Gastrocnemius medialis (tissue), 4 donors: ENCODE measurements around the gene PCSK5. TPM values are rescaled to one million over a fixed set of nuclear protein-coding genes. Genes with fewer than 3 reads are reported as not detected.

Source experiments
- ATAC-seq, 2 donors: fragments of 150-250 bp; one replicate each; pipeline ENCODE4 v1.9.1; 2016
- DNase-seq, 2 donors: peaks; one replicate each; pipeline ENCODE4 v3.0.0-alpha.2; 2019
- H3K27ac ChIP-seq, 4 donors: fragments of 200-600 bp; sonication (generic); 1 replicate in 1 of 4; 2 replicates in 3 of 4; pipeline ENCODE4 v1.5.1; 2016 to 2018; ENCODE audit warnings: mild to moderate bottlenecking in 2 of 4, moderate library complexity in 1 of 4
- H3K27me3 ChIP-seq, 3 donors: fragments of 200-600 bp; sonication (generic) in 2 of 3; 1 replicate in 1 of 3; 2 replicates in 2 of 3; pipeline versions ENCODE4 v1.5.1 to v1.6.0; 2016 to 2019; ENCODE audit warnings: mild to moderate bottlenecking in 1 of 3, moderate library complexity in 1 of 3
- H3K36me3 ChIP-seq, 2 donors: fragments of 200-600 bp; sonication (generic) in 1 of 2; one replicate each; pipeline ENCODE4 v1.5.1; 2017 to 2018
- H3K4me1 ChIP-seq, 2 donors: fragments of 200-600 bp; sonication (generic) in 1 of 2; one replicate each; pipeline ENCODE4 v1.5.1; 2016 to 2017; ENCODE audit warnings: mild to moderate bottlenecking in 2 of 2
- H3K4me3 ChIP-seq, 4 donors: fragments of 200-600 bp; sonication (generic) in 3 of 4; 1 replicate in 1 of 4; 2 replicates in 3 of 4; pipeline ENCODE4 v1.5.1; 2016 to 2019; ENCODE audit warnings: mild to moderate bottlenecking in 2 of 4
- H3K9me3 ChIP-seq, 3 donors: fragments of 200-600 bp; sonication (generic) in 2 of 3; 1 replicate in 1 of 3; 2 replicates in 2 of 3; pipeline ENCODE4 v1.5.1; 2016 to 2019
- CTCF ChIP-seq, 5 experiments: fragments of 450-650 bp in 3 of 5; fragments of 200-600 bp in 2 of 5; sonication (generic) in 2 of 5; IDR thresholded peaks in 4 of 5; conservative IDR thresholded peaks in 1 of 5; 1 replicate in 4 of 5; 2 replicates in 1 of 5; pipeline ENCODE4 v1.5.1; 2016 to 2019; ENCODE audit warnings: antibody characterized with exemption in 5 of 5, mild to moderate bottlenecking in 3 of 5, moderate library complexity in 3 of 5
- POLR2A ChIP-seq, 2 donors: fragments of 450-650 bp; IDR thresholded peaks; one replicate each; pipeline ENCODE4 v1.6.1; 2017; ENCODE audit warnings: antibody characterized with exemption in 2 of 2, mild to moderate bottlenecking in 2 of 2, moderate library complexity in 2 of 2
- in situ Hi-C, 4 donors: fragments of 200-750 bp; cut with MboI; loops; one replicate each; pipeline versions ENCODE4 v1.15.0 to v1.8.0; 2017; ENCODE audit warnings: low sequenced_read_pairs in 4 of 4
- intact Hi-C: fragments of 100-400 bp; cut with DNase I; formaldehyde crosslinking; loops from one replicate; pipeline ENCODE4 v1.15.1; 2023; ENCODE audit warnings: low total_unique reads
- total RNA-seq, 4 donors: library from RNA; depleted of rRNA; stranded (reverse); fragments of >200 nt; gene quantifications; one replicate each; pipeline versions ENCODE4 v1.1.0 to v1.2.3, GENCODE V29; 2016

The PCSK5 gene
- total RNA-seq, 4 donors from 2014 or later: 1.3 to 8.3 (median 3.2) TPM

GRCh38 chr9:76020652-76021051 is 130.2 kb downstream of the PCSK5 start:
- no peak for ATAC-seq
- Histone ChIP-seq H3K4me3 (no peak overlapping the region), H3K4me1 (no peaks in the 10 kb centered on the region), H3K27ac (no peak overlapping the region), H3K36me3 (no peaks in the 10 kb centered on the region), H3K27me3 (no peaks in the 10 kb centered on the region), H3K9me3 (no peaks in the 10 kb centered on the region)
- no peak for DNase-seq
- in situ Hi-C loops: loop anchor here in 1 of 4 donors (25.0 kb wide), 1 partner anchor 108 kb away; no protein-coding TSS in a partner anchor
- TF ChIP-seq POLR2A (IDR thresholded peaks at IDR 0.05): no peak
- no peak for TF ChIP-seq CTCF (IDR thresholded peaks at IDR 0.05 in 4 of 5, conservative IDR thresholded peaks at IDR 0.05 in 1 of 5)
- intact Hi-C loops: no loop called here

GRCh38 chr9:76022317-76022716 is 131.8 kb downstream of the PCSK5 start:
- ATAC-seq: no peak

GRCh38 chr9:76023715-76024195 is 133.3 kb downstream of the PCSK5 start:
- intact Hi-C loops: no loop called here

More at GRCh38 chr9:76022317-76022716, 131.8 kb downstream of the PCSK5 start:
- no peak overlapping the region for H3K4me3 ChIP-seq
- in situ Hi-C loops: loop anchor here in 1 of 4 donors (25.0 kb wide), 1 partner anchor 110 kb away; no protein-coding TSS in a partner anchor
- no peak for DNase-seq
- H3K27ac ChIP-seq: no peak overlapping the region
- H3K9me3 ChIP-seq: no peaks in the 10 kb centered on the region
- intact Hi-C loops: no loop called here
- H3K27me3 ChIP-seq: no peaks in the 10 kb centered on the region
- TF ChIP-seq POLR2A (IDR thresholded peaks at IDR 0.05): no peak
- TF ChIP-seq CTCF (IDR thresholded peaks at IDR 0.05 in 4 of 5, conservative IDR thresholded peaks at IDR 0.05 in 1 of 5): no peak
- H3K36me3 ChIP-seq: no peaks in the 10 kb centered on the region
- no peaks in the 10 kb centered on the region for H3K4me1 ChIP-seq

GRCh38 chr9:76025286-76025685 is 134.8 kb downstream of the PCSK5 start:
- ATAC-seq (no peak), DNase-seq (no peak)
- in situ Hi-C loops: no loop called here
- intact Hi-C loops: no loop called here
- Histone ChIP-seq H3K4me3 (no peak overlapping the region), H3K4me1 (no peaks in the 10 kb centered on the region), H3K9me3 (no peaks in the 10 kb centered on the region), H3K27ac (no peak overlapping the region), H3K36me3 (no peaks in the 10 kb centered on the region), H3K27me3 (no peaks in the 10 kb centered on the region)
- no peak for TF ChIP-seq POLR2A (IDR thresholded peaks at IDR 0.05)
- no peak for TF ChIP-seq CTCF (IDR thresholded peaks at IDR 0.05 in 4 of 5, conservative IDR thresholded peaks at IDR 0.05 in 1 of 5)

More at GRCh38 chr9:76023715-76024195, 133.3 kb downstream of the PCSK5 start:
- ATAC-seq: no peak
- no peak for DNase-seq
- Histone ChIP-seq H3K9me3 (no peaks in the 10 kb centered on the region), H3K4me1 (no peaks in the 10 kb centered on the region), H3K27me3 (no peaks in the 10 kb centered on the region), H3K27ac (no peak overlapping the region), H3K36me3 (no peaks in the 10 kb centered on the region), H3K4me3 (no peak overlapping the region)
- in situ Hi-C loops: loop anchor here in 1 of 4 donors (25.0 kb wide), 1 partner anchor 111 kb away; no protein-coding TSS in a partner anchor
- no peak for TF ChIP-seq CTCF (IDR thresholded peaks at IDR 0.05 in 4 of 5, conservative IDR thresholded peaks at IDR 0.05 in 1 of 5)
- no peak for TF ChIP-seq POLR2A (IDR thresholded peaks at IDR 0.05)

GRCh38 chr9:76026796-76027195 is 136.3 kb downstream of the PCSK5 start:
- Histone ChIP-seq H3K27me3 (no peaks in the 10 kb centered on the region), H3K4me1 (no peaks in the 10 kb centered on the region), H3K36me3 (no peaks in the 10 kb centered on the region), H3K9me3 (no peaks in the 10 kb centered on the region), H3K27ac (no peak overlapping the region), H3K4me3 (no peak overlapping the region)
- TF ChIP-seq POLR2A (IDR thresholded peaks at IDR 0.05) (no peak), CTCF (IDR thresholded peaks at IDR 0.05 in 4 of 5, conservative IDR thresholded peaks at IDR 0.05 in 1 of 5) (no peak)
- DNase-seq: no peak
- intact Hi-C loops (no loop called here), in situ Hi-C loops (no loop called here)
- ATAC-seq: no peak
